Fibroblast of lung (primary cell): ENCODE measurements around the gene ABHD16A. TPM values are rescaled to one million over a fixed set of nuclear protein-coding genes. Genes with fewer than 3 reads are reported as not detected.
"Not testable (repeated sequence)": the region's sequence is repeated elsewhere in the genome, so short reads cannot be mapped to it uniquely, and the experiment has no call there.

ENCODE experiments used
- DNase-seq, 2 donors: peaks; one replicate each; pipeline versions ENCODE4 v3.0.0 to v3.0.0-alpha.2; 2010; ENCODE audit warnings: low read depth in 2 of 2
- H2AFZ ChIP-seq: 2 replicates; pipeline ENCODE4 v1.5.1; 2012; ENCODE audit warnings: low read length, control low read depth, inconsistent platforms
- H3K27ac ChIP-seq: 2 replicates; pipeline ENCODE4 v1.5.1; 2011; ENCODE audit warnings: low read length, control low read depth; ENCODE audit not compliant: insufficient read depth
- H3K27me3 ChIP-seq: 2 replicates; pipeline ENCODE4 v1.5.1; 2011; ENCODE audit warnings: mild to moderate bottlenecking, low read length; ENCODE audit not compliant: control insufficient read depth, insufficient read depth
- H3K36me3 ChIP-seq: 2 replicates; pipeline ENCODE4 v1.5.1; 2011; ENCODE audit warnings: low read length; ENCODE audit not compliant: control insufficient read depth, insufficient read depth
- H3K4me1 ChIP-seq: 2 replicates; pipeline ENCODE4 v1.5.1; 2011; ENCODE audit warnings: low read length; ENCODE audit not compliant: control insufficient read depth, insufficient read depth; ENCODE audit errors: extremely low read depth
- H3K4me2 ChIP-seq: 2 replicates; pipeline ENCODE4 v1.5.1; 2011; ENCODE audit warnings: low read length, control low read depth; ENCODE audit not compliant: insufficient read depth; ENCODE audit errors: extremely low read depth
- H3K4me3 ChIP-seq, 4 experiments: fragments of 200-600 bp in 1 of 4; sonication (generic) in 1 of 4; replicated peaks in 1 of 4; 2 replicates each; pipeline ENCODE4 v1.5.1; 2011 to 2016; ENCODE audit warnings: low read length in 4 of 4, low read depth in 3 of 4, mild to moderate bottlenecking in 3 of 4, control low read depth in 2 of 4, inconsistent platforms in 1 of 4, mixed read lengths in 1 of 4; ENCODE audit not compliant: insufficient read depth in 1 of 4; ENCODE audit errors: control extremely low read depth in 1 of 4
- H3K79me2 ChIP-seq: 2 replicates; pipeline ENCODE4 v1.5.1; 2012; ENCODE audit warnings: mild to moderate bottlenecking, low read length, inconsistent platforms; ENCODE audit not compliant: control insufficient read depth, insufficient read depth
- H3K9ac ChIP-seq: 2 replicates; pipeline ENCODE4 v1.5.1; 2011; ENCODE audit warnings: mild to moderate bottlenecking, low read length, control low read depth; ENCODE audit not compliant: insufficient read depth
- H3K9me3 ChIP-seq: 2 replicates; pipeline ENCODE4 v1.5.1; 2012; ENCODE audit warnings: low read depth, low read length; ENCODE audit not compliant: control insufficient read depth, insufficient read depth
- H4K20me1 ChIP-seq: 2 replicates; pipeline ENCODE4 v1.5.1; 2011; ENCODE audit warnings: low read length; ENCODE audit not compliant: control insufficient read depth, insufficient read depth; ENCODE audit errors: extremely low read depth
- CTCF ChIP-seq, 2 donors: IDR thresholded peaks in 1 of 2; conservative IDR thresholded peaks in 1 of 2; 1 replicate in 1 of 2; 2 replicates in 1 of 2; pipeline ENCODE4 v1.5.1; 2011 to 2012; ENCODE audit warnings: low read length in 2 of 2, control low read depth in 1 of 2, inconsistent platforms in 1 of 2, low read depth in 1 of 2, mild to moderate bottlenecking in 1 of 2
- EZH2 ChIP-seq: IDR thresholded peaks from 2 replicates; pipeline ENCODE4 v1.5.1; 2012; ENCODE audit warnings: low read length, control low read depth, mild to moderate bottlenecking; ENCODE audit errors: missing control alignments
- polyA plus RNA-seq, 2 donors: library from polyadenylated mRNA; depleted of rRNA in 1 of 2; stranded (reverse) in 1 of 2; unstranded in 1 of 2; fragments of >200 nt; gene quantifications; 2 replicates each; pipeline ENCODE4 v1.2.1, GENCODE V29; 2011 to 2012; ENCODE audit warnings: missing spikeins in 1 of 2
- total RNA-seq: library from RNA; depleted of rRNA; stranded (reverse); fragments of >200 nt; gene quantifications from 2 replicates; pipeline ENCODE4 v1.2.1, GENCODE V29; 2014

The ABHD16A gene
- total and polyA plus RNA-seq, 2 donors (not counting 1 experiment from before 2014, with no cell fraction given) = 25.1 to 72.0 TPM

GRCh38 chr6:31712296-31712695, 9.2 kb upstream of the ABHD16A start:
- Histone ChIP-seq H3K79me2 (no peaks in the 10 kb centered on the region), H3K4me3 (no peak overlapping the region), H3K27ac (no peak overlapping the region), H3K27me3 (peaks cover 20% of the 10 kb centered on the region), H3K4me2 (no peak overlapping the region), H2AFZ (no peak overlapping the region), H4K20me1 (no peaks in the 10 kb centered on the region), H3K9me3 (no peaks in the 10 kb centered on the region), H3K4me1 (no peaks in the 10 kb centered on the region), H3K9ac (no peak overlapping the region), H3K36me3 (no peaks in the 10 kb centered on the region)
- DNase-seq = no peak
- no peak for TF ChIP-seq CTCF (conservative IDR thresholded peaks at IDR 0.05 in 1 of 2, IDR thresholded peaks at IDR 0.05 in 1 of 2; ENCODE audit: low read depth in 1 of 2, low read length in 2 of 2)
- no peak for TF ChIP-seq EZH2

- Histone ChIP-seq H3K79me2 (no peaks in the 10 kb centered on the region), H3K4me3 (no peak overlapping the region), H3K27ac (no peak overlapping the region), H3K4me2 (no peak overlapping the region), H3K27me3 (peaks cover 20% of the 10 kb centered on the region), H2AFZ (no peak overlapping the region), H3K36me3 (no peaks in the 10 kb centered on the region), H3K4me1 (no peaks in the 10 kb centered on the region), H4K20me1 (no peaks in the 10 kb centered on the region), H3K9me3 (no peaks in the 10 kb centered on the region), H3K9ac (no peak overlapping the region)
- no peak for TF ChIP-seq EZH2
- no peak for DNase-seq
Measured at GRCh38 chr6:31711233-31711632, 8.1 kb upstream of the ABHD16A start.

- DNase-seq = no peak
- Histone ChIP-seq H3K4me2 (no peak overlapping the region), H3K27ac (no peak overlapping the region), H3K9me3 (no peaks in the 10 kb centered on the region), H3K4me3 (no peak overlapping the region), H3K27me3 (peaks cover 20% of the 10 kb centered on the region), H2AFZ (no peak overlapping the region), H3K4me1 (no peaks in the 10 kb centered on the region), H3K9ac (no peak overlapping the region), H4K20me1 (no peaks in the 10 kb centered on the region), H3K79me2 (no peaks in the 10 kb centered on the region), H3K36me3 (no peaks in the 10 kb centered on the region)
- TF ChIP-seq EZH2 (no peak), CTCF (conservative IDR thresholded peaks at IDR 0.05 in 1 of 2, IDR thresholded peaks at IDR 0.05 in 1 of 2; ENCODE audit: low read depth in 1 of 2, low read length in 2 of 2) (no peak)
Measured at GRCh38 chr6:31710523-31711219, 7.5 kb upstream of the ABHD16A start.

GRCh38 chr6:31709157-31709556, 6.0 kb upstream of the ABHD16A start:
- not testable (repeated sequence) for DNase-seq, H3K79me2 ChIP-seq, H4K20me1 ChIP-seq, H3K4me1 ChIP-seq, H3K36me3 ChIP-seq, H3K27ac ChIP-seq, H3K4me2 ChIP-seq, H3K4me3 ChIP-seq, H3K9ac ChIP-seq, H2AFZ ChIP-seq, H3K9me3 ChIP-seq
- H3K27me3 ChIP-seq = peaks cover 18% of the 10 kb centered on the region
